GM19452 (cell line): Measurements from ENCODE around the gene TTLL8.

Experiments
- ATAC-seq: cut with Tn5 transposase; IDR thresholded peaks from one replicate; pipeline ENCODE4 v1.9.1; 2021; ENCODE audit not compliant: unreplicated experiment

TTLL8 gene

DNA sequence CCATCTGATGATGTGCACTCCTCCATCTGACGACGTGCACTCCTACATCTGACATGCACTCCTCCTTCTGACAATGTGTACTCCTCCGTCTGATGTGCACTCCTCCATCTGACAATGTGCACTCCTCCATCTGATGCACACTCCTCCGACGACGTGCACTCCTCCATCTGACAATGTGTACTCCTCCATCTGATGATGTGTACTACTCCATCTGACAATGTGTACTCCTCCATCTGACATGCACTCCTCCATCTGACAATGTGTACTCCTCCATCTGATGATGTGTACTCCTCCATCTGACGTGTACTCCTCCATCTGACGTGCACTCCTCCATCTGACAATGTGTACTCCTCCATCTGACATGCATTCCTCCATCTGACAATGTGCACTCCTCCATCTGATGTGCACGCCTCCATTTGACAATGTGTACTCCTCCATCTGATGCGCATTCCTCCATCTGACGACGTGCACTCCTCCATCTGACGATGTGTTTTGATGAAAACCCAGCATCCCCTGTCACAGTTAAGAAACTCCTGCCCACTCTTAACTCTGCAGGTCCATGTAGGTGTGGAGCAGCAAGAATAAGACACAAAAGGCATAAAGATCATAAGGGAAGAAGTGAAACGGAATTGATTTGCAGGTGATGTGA, 35.8 kb downstream of the TTLL8 start:
- no peak for ATAC-seq

- ATAC-seq, result no peak
Observed at GRCh38 chr22:50020606-50021005, 37.5 kb downstream of the TTLL8 start.

GRCh38 chr22:50019316-50019715, 38.8 kb downstream of the TTLL8 start:
- no peak for ATAC-seq

DNA sequence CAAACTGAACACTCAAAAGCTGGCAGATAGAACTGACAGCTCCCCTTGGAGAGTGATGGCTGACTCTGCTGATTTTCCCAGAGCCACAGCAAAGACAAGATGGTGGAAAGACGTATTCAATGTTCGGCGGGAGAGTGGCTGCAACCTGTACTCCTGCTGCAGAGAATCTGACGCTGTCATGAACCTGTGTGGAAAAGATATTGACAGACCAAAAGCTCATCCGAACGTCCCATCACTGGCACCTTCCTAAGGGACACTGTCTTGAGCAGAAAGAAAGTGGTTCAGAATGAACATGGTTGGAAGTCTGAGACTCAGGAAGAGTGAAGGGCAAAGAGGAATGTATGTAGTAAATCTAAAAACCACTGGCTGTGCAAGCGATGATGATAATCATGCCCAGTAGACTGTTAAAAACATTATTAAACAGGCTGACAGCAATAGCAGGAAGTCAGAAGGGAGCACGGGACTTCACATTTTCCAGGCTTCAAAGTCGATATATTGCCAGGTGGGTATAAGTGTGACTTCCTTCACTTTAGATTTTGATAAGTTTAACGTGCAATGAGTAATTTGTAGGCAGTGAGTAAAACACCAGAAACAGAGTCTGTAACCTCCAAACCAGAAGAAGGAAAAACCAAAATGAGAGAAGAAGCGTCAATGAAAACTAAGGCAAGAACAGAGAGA, 39.4 kb downstream of the TTLL8 start:
- ATAC-seq, result no peak

DNA sequence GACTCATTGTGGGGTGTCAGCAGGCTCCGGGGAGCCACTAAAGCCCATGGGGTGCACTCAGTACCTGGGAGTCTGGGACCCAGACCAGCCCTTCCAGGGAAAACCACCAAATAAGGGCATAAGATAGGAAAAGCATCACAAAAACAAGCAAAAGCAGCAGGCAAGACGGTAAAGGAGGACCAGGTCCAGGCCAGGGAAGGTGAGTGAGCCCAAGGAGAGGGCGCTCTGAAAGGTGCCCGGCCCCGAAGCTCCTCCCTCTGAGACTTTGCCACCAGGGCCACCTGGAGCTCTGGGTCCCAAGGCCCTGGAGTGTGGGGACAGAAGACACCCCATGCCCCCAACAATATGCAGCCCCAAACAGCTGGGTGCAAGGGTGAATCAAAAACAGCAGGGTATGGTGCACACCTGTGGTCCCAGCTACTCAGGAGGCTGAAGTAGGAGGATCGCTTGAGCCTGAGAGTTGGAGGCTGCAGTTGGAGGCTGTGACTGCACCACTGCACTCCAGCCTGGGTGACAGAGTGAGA, 40.3 kb downstream of the TTLL8 start:
- ATAC-seq, result no peak

DNA sequence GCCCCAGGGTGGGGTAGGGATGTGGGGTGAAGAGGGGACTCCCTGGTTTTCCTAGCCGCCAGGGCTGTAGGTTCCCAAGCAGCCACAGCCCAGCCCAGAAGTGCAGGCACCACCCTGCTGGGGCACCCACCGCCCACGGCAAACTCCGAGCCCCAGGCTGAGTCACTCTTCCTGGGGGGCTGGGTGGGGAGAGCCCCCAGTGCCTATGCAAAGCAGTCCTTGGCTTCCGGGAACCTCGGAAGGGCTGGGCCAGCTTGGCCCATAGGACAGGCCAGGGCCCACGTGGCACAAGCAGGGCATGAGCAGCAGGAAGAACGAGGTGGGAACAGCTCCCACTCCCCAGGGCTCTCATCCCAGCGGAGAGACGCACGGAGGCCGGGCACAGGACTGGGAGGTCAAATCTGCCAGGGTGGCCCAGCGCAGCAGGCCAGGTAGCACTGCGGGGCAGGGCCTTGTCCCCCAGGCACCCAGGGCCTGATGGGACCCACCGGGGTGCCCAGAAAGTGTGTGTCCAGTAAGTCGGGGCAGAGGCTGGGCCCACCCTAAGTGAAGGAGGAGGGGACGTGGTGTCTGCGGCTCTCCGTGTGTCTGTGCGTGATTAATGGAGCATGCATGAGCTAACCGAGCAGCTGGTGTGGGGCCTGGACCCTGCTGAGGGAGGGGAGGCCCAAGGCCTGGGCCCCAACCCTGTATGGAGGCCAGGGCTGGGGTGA, 41.0 kb downstream of the TTLL8 start:
- peak; percentile 66 for ATAC-seq

DNA sequence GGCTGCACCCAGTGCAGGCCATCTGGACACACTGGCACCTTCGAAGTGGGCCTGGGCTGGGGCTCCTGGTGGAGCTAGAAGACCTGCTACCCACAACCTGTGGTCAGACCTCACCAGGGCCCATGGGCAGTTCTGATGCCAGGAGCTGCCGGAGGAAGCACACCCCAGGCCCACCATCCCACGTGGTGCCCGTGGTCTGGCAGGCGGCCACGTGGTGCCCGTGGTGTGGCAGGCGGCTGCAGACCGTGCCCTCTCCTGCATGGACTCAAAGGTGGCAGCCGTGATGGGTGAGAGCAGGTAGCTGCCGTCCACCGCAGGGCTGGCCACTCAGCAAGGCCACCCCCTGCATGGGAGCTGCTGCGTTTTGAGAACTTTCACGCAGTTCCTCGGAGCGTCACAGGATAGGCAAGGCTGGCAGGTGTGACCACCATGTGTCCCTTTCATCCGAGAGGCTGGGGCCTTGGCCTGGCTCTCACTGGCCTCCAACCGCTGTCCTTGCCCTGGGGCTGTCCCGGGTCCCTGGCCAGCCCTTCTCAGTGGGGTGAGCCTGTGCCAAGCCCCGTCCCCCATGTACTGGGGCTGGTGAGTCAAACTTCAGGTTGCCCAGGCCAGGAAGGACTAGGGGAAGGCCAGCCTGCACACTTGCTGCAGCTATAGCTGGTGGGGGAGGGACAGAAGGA, 41.6 kb downstream of the TTLL8 start:
- no peak for ATAC-seq

GRCh38 chr22:50015451-50016307, 42.4 kb downstream of the TTLL8 start:
- ATAC-seq, result no peak

DNA sequence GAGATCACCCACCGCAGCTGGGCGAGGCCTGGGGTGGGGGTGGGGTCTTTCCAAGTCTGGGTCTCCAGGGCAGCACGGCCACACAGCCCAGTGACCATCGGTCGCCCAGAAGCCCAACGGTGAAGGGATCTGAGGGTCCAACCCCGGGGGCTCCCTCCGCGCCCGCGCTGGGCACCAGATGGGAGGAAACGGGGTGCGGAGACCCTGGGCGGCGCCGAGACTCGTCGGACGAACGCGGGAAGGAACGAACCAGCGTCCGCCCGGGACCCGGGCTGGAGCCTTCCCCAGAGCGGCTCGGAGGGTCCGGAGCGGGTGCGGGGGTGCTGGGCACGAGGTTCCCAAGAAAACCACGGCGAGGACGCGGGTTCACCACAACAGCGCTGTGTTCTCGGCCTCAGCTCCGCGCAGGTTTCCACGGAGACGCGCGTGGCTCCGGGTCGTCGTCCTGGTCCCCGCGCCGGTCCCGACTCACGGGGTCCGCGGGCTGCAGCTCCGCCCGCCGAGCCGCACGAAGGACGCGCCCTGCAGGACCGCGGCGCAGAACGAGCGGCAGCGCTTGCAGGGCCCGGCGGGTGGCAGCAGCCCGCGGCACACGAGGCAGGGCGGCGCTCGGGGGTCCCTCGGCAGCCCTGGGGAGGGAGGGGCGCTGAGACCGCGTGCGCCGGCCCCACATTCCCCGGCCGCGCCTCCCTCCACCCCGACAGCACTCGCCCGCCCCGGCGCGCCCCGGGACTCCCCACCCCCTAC, 43.3 kb downstream of the TTLL8 start:
- no peak for ATAC-seq

DNA sequence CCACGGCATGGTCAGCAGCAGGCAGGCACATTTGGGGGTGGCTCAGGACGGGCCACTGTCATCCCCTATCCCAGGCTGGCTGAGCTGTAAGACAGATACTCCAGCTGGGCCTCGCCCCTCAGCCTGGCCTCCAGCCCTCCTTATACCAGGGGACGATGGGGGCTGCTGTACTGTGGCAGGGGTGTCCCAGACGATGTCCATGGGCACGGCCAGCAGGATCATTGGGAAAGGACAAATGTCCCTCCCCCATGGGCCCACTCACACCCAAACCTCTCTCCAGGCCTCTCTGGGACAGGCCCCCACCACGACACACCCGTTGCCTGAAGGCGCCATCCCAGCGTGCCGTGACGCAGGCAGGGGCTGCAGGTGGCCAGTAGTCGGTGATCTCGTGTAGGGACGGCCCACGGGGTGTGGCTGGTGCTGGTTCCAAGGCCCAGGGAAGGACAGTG, 44.0 kb downstream of the TTLL8 start:
- ATAC-seq, result no peak

- no peak for ATAC-seq
Observed at GRCh38 chr22:50012211-50013181, 45.6 kb downstream of the TTLL8 start, which contains the start of gene IL17REL. TSS of gene IL17REL (minus strand) at chr22:50012765. CDS start at chr22:50012646, 119 bp downstream.

GRCh38 chr22:50011447-50012210, 46.5 kb downstream of the TTLL8 start:
- ATAC-seq, result no peak

DNA sequence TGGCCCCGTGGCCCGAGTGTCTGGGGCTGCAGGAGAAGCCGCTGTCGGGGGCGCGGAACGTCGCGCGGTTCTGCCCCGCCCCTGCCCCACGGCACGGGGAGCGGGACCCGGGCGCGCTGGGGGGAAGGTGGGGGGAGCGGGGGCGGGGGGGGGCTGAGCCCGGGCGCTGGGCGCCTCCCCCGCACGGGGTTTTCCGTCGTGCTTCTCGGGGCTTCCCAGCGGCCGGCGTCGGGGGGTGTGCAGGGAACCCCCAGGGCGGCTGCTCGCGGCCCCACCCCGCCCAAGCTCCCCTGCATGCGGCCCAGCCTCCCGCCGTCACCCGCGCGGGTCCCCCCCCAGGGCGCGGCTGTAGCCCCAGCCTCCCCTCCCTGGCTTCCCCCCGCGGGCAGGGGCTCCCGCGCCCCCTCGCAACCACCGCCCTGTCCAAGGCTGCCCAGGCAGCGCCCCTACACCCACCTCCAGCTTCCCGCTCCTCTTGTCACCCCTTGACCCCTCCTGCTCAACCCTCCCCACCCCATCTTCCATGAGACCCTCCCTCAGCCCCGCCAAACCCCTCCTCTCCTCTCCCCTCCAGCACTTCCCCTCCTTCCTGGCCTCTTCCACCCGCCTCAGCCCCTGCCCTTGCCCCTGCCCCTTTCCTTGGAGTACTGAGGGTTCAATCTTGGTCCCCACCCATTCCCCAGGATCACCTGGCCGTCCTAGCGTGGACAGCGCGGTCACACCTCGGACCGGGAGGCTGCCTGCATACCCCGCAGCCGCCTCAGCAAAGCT, 47.2 kb downstream of the TTLL8 start:
- ATAC-seq, result no peak

DNA sequence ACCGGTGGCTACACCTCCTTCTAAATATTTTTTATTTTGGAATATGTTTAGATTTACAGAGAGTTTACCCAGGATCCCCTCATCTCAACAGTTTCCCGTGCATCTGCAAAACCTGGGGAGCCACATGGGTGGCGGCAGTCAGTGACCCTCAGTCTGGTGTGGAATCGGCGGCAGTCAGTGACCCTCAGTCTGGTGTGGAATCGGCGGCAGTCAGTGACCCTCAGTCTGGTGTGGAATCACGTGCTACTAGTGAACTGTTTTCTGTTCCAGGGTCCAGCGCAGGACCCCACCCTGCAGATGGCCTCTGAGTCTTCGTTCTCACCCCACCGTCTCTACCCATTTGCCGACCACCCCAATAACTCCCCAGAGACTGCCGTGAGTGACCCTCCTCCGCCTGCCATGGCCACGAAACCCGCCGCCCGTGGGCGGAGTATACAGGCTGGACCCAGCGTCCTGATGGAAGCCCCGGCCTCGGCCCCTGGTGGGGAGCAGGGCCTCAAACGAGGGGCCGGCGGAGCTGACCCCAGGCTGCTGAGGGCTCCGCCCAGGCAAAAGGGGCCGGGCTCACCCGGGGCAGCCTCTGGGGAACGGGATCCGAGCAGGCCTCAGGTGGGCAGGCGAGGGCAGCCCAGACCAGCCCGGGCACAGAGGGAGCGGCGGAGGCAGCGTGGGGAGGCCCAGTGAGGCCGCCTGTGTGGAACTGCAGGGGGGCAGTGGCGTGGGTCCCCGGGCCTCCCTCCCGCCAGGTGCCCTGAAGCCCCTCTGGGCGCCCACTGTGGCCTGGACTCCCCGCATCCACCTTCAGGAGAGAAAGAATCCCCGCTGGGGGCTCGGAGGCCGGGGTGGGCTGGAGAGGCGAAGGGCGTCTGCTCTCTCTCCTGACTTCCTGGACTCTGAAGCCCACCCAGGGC, 48.1 kb downstream of the TTLL8 start:
- ATAC-seq, result no peak

GRCh38 chr22:50009251-50009650, 48.8 kb downstream of the TTLL8 start:
- no peak for ATAC-seq
